H9 (cell line): ENCODE data around the gene PCARE. TPM values are rescaled to one million over a fixed set of nuclear protein-coding genes. Genes with fewer than 3 reads are reported as not detected.

Source experiments
- DNase-seq: peaks from one replicate; pipeline ENCODE4 v3.0.0-alpha.2; 2017
- H2AFZ ChIP-seq: one replicate; pipeline ENCODE4 v1.6.1; 2013; ENCODE audit warnings: mild to moderate bottlenecking, low read length, control low read depth, moderate library complexity
- H2AK5ac ChIP-seq: 2 replicates; pipeline ENCODE4 v1.6.1; 2013; ENCODE audit warnings: low read length, control low read depth, mixed read lengths; ENCODE audit not compliant: insufficient read length
- H2BK120ac ChIP-seq: one replicate; pipeline ENCODE4 v1.6.1; 2013; ENCODE audit warnings: low read depth, mild to moderate bottlenecking, low read length, control low read depth, inconsistent platforms; ENCODE audit not compliant: poor library complexity, severe bottlenecking
- H2BK12ac ChIP-seq: 2 replicates; pipeline ENCODE4 v1.6.1; 2013; ENCODE audit warnings: low read length, control low read depth, mixed read lengths, low read depth; ENCODE audit not compliant: insufficient read length
- H2BK15ac ChIP-seq: 2 replicates; pipeline ENCODE4 v1.6.1; 2013; ENCODE audit warnings: low read depth, low read length, control low read depth
- H2BK20ac ChIP-seq: one replicate; pipeline ENCODE4 v1.6.1; 2013; ENCODE audit warnings: low read depth, mild to moderate bottlenecking, low read length, control low read depth, inconsistent platforms; ENCODE audit not compliant: poor library complexity, severe bottlenecking
- H2BK5ac ChIP-seq: 2 replicates; pipeline ENCODE4 v1.6.1; 2013; ENCODE audit warnings: low read length, control low read depth, mixed read lengths; ENCODE audit not compliant: insufficient read length
- H3K14ac ChIP-seq: 2 replicates; pipeline ENCODE4 v1.6.1; 2013; ENCODE audit warnings: low read length, control low read depth; ENCODE audit not compliant: insufficient read depth
- H3K18ac ChIP-seq: 2 replicates; pipeline ENCODE4 v1.6.1; 2013; ENCODE audit warnings: low read depth, mild to moderate bottlenecking, mixed read lengths, low read length, control low read depth; ENCODE audit not compliant: insufficient read length
- H3K23ac ChIP-seq: 2 replicates; pipeline ENCODE4 v1.6.1; 2013; ENCODE audit warnings: low read length, control low read depth, mixed read lengths, low read depth; ENCODE audit not compliant: insufficient read length
- H3K23me2 ChIP-seq: 2 replicates; pipeline ENCODE4 v1.6.1; 2013; ENCODE audit warnings: low read depth, mild to moderate bottlenecking, mixed read lengths, low read length, control low read depth; ENCODE audit not compliant: insufficient read length, poor library complexity, severe bottlenecking
- H3K27ac ChIP-seq: 2 replicates; pipeline ENCODE4 v1.5.1; 2013; ENCODE audit warnings: low read length, control low read depth, mixed read lengths, low read depth; ENCODE audit not compliant: insufficient read length
- H3K27me3 ChIP-seq: 2 replicates; pipeline ENCODE4 v1.6.1; 2013; ENCODE audit warnings: low read length, control low read depth, inconsistent platforms; ENCODE audit not compliant: insufficient read depth
- H3K4ac ChIP-seq: 2 replicates; pipeline ENCODE4 v1.6.1; 2013; ENCODE audit warnings: low read depth, mild to moderate bottlenecking, control low read depth, inconsistent platforms, low read length, moderate library complexity
- H3K4me1 ChIP-seq: 2 replicates; pipeline ENCODE4 v1.6.1; 2013; ENCODE audit warnings: low read length, control low read depth, inconsistent platforms; ENCODE audit not compliant: insufficient read depth
- H3K4me2 ChIP-seq: 2 replicates; pipeline ENCODE4 v1.6.1; 2013; ENCODE audit warnings: low read length, control low read depth, mixed read lengths; ENCODE audit not compliant: insufficient read length, insufficient read depth
- H3K56ac ChIP-seq: 2 replicates; pipeline ENCODE4 v1.6.1; 2013; ENCODE audit warnings: low read depth, mild to moderate bottlenecking, mixed read lengths, low read length, control low read depth; ENCODE audit not compliant: insufficient read length
- H3K79me1 ChIP-seq: 2 replicates; pipeline ENCODE4 v1.6.1; 2013; ENCODE audit warnings: low read depth, mild to moderate bottlenecking, moderate library complexity, low read length, control low read depth, inconsistent platforms; ENCODE audit not compliant: insufficient read depth, poor library complexity, severe bottlenecking
- H3K79me2 ChIP-seq: 2 replicates; pipeline ENCODE4 v1.6.1; 2013; ENCODE audit warnings: low read length, control low read depth, inconsistent platforms; ENCODE audit not compliant: insufficient read depth
- H3K9ac ChIP-seq: 2 replicates; pipeline ENCODE4 v1.6.1; 2013; ENCODE audit warnings: low read length, control low read depth, mixed read lengths; ENCODE audit not compliant: insufficient read length; ENCODE audit errors: extremely low read depth
- H3K9me3 ChIP-seq: one replicate; pipeline ENCODE4 v1.6.1; 2013; ENCODE audit warnings: low read depth, low read length, inconsistent platforms; ENCODE audit not compliant: control insufficient read depth
- H3T11ph ChIP-seq: one replicate; pipeline ENCODE4 v1.6.1; 2013; ENCODE audit warnings: mild to moderate bottlenecking, low read length, control low read depth, inconsistent platforms
- H4K20me1 ChIP-seq: one replicate; pipeline ENCODE4 v1.6.1; 2013; ENCODE audit not compliant: control insufficient read depth, insufficient read length, insufficient read depth
- H4K5ac ChIP-seq: 2 replicates; pipeline ENCODE4 v1.6.1; 2013; ENCODE audit warnings: low read depth, mild to moderate bottlenecking, mixed read lengths, low read length, control low read depth; ENCODE audit not compliant: insufficient read length
- H4K8ac ChIP-seq: replicated peaks from 2 replicates; pipeline ENCODE4 v1.6.1; 2013; ENCODE audit warnings: low read length, control low read depth, mixed read lengths, low read depth; ENCODE audit not compliant: insufficient read length
- H4K91ac ChIP-seq: 2 replicates; pipeline ENCODE4 v1.6.1; 2013; ENCODE audit warnings: low read depth, mild to moderate bottlenecking, moderate library complexity, mixed read lengths, low read length, control low read depth; ENCODE audit not compliant: insufficient read length
- H3K27ac Mint-ChIP-seq, 3 experiments: 2 replicates in 2 of 3; 3 replicates in 1 of 3; pipeline ENCODE4 v1.8.0; 2020 to 2021; ENCODE audit warnings: mixed read lengths in 3 of 3, mild to moderate bottlenecking in 1 of 3, moderate library complexity in 1 of 3
- H3K27me3 Mint-ChIP-seq: 2 replicates; pipeline ENCODE4 v1.8.0; 2021; ENCODE audit warnings: low read depth, mild to moderate bottlenecking, moderate library complexity, mixed read lengths
- H3K36me3 Mint-ChIP-seq, 3 experiments: 2 replicates in 2 of 3; 3 replicates in 1 of 3; pipeline ENCODE4 v1.8.0; 2020 to 2021; ENCODE audit warnings: low read depth in 3 of 3, mixed read lengths in 3 of 3; ENCODE audit not compliant: insufficient read depth in 1 of 3
- H3K4me1 Mint-ChIP-seq, 2 experiments: 2 replicates each; pipeline ENCODE4 v1.8.0; 2020; ENCODE audit warnings: mixed read lengths in 2 of 2
- H3K4me3 Mint-ChIP-seq, 2 experiments: 2 replicates in 1 of 2; 3 replicates in 1 of 2; pipeline ENCODE4 v1.8.0; 2020 to 2021; ENCODE audit warnings: mild to moderate bottlenecking in 2 of 2, mixed read lengths in 2 of 2, moderate library complexity in 1 of 2
- H3K9me3 Mint-ChIP-seq, 2 experiments: 2 replicates in 1 of 2; 3 replicates in 1 of 2; pipeline ENCODE4 v1.8.0; 2020; ENCODE audit warnings: mild to moderate bottlenecking in 2 of 2, mixed read lengths in 2 of 2, moderate library complexity in 1 of 2
- CTCF ChIP-seq: fragments of 200-600 bp; sonication (generic); conservative IDR thresholded peaks from 3 replicates; pipeline ENCODE4 v1.8.0; 2021; ENCODE audit warnings: antibody characterized with exemption, mild to moderate bottlenecking
- WGBS: extraction: QIAGEN DNeasy Blood & Tissue Kit; methylation state at CpG from one replicate; pipeline ENCODE4 v1.1.7; 2013; ENCODE audit warnings: missing lambda C conversion rate, low lambda C conversion rate, mixed read lengths; ENCODE audit not compliant: insufficient read length; ENCODE audit errors: extremely low coverage; 5-methylcytosine and 5-hydroxymethylcytosine counted together
- total RNA-seq: library from RNA; stranded (reverse); gene quantifications from 2 replicates; pipeline ENCODE4 v1.2.1, GENCODE V29; 2021

PCARE gene
- total RNA-seq, 1 experiment from 2014 or later = not detected

- Histone ChIP-seq H3K56ac (no peak overlapping the region), H4K91ac (no peak overlapping the region), H3K9ac (no peak overlapping the region), H3K23ac (no peak overlapping the region), H3K27me3 (no peaks in the 10 kb centered on the region), H3K4me1 (no peaks in the 10 kb centered on the region), H2BK15ac (no peak overlapping the region), H3K79me1 (no peaks in the 10 kb centered on the region), H2BK20ac (no peak overlapping the region), H3K9me3 (no peaks in the 10 kb centered on the region), H2BK120ac (no peak overlapping the region), H3K79me2 (no peaks in the 10 kb centered on the region), H2BK5ac (no peak overlapping the region), H3K4me2 (no peak overlapping the region), H2BK12ac (no peak overlapping the region), H2AFZ (no peak overlapping the region), H3T11ph (no peak overlapping the region), H3K27ac (no peak overlapping the region), H4K20me1 (no peaks in the 10 kb centered on the region), H4K5ac (no peak overlapping the region), H3K18ac (no peak overlapping the region), H2AK5ac (no peak overlapping the region), H3K23me2 (no peaks in the 10 kb centered on the region), H4K8ac (no peak overlapping the region), H3K14ac (no peak overlapping the region), H3K4ac (no peak overlapping the region)
- WGBS = no CpG with 5 or more reads among the region's 5 CpGs
- no peaks in the 10 kb centered on the region for H3K36me3 Mint-ChIP-seq
- no peak overlapping the region for H3K4me3 Mint-ChIP-seq
- H3K4me1 Mint-ChIP-seq = peaks cover 16 to 23% of the 10 kb centered on the region in 2 experiments
- H3K27me3 Mint-ChIP-seq = peaks cover 2% of the 10 kb centered on the region
- DNase-seq = no peak
- H3K27ac Mint-ChIP-seq = no peak overlapping the region; a peak in 1 of 7 replicates
- 0 out of 5 replicates have a peak, but pooled peaks cover 0 to 3% of the 10 kb centered on the region in 2 experiments for H3K9me3 Mint-ChIP-seq
- TF ChIP-seq CTCF = no peak
Measured at GRCh38 chr2:29016504-29016903, 57.8 kb downstream of the PCARE start.
